ENCODE measurements around the gene SFT2D3.

DNA sequence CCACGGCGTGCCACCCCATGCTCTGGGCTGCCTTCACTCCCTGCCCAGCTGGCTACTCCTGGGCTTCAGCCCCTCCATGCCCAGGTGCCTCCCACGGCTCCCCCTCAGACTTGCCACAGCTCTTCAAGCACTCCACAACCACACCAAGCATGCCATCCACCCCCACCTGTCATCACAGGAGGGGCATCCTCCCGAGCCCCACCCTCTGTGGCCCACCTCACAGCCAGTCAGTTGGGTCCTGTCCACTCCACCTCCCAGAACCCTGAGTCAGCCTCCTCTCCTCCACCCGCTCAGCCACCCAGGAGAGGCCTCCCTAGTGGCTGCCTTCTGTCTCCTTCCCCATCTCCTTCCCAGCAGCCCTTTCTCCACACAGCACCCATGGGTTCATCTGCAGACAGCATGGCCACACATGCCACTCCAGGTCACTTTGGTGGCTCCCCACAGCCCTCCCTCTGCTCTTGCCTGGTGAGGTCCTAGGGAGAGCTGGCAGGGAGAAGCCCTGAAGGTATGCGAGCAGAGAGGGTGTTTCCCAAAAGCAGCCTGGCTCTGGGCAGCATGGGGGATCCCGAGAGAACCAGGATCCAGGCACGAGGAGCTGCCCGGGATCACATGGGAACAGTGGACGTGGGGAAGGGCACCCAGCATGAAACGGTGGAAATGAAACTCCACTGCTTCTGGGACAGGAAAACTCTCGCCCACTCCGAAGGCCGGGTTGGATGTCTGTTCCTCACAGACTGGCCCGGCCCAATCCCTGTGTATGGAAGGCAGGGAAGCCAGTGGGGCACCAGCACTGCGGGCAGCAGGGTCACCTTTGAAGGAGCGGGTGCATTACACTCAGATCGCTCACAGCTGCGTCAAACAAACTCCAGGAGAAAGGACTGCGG, 28.7 kb upstream of the SFT2D3 start:
- TF ChIP-seq, protein P1, sequence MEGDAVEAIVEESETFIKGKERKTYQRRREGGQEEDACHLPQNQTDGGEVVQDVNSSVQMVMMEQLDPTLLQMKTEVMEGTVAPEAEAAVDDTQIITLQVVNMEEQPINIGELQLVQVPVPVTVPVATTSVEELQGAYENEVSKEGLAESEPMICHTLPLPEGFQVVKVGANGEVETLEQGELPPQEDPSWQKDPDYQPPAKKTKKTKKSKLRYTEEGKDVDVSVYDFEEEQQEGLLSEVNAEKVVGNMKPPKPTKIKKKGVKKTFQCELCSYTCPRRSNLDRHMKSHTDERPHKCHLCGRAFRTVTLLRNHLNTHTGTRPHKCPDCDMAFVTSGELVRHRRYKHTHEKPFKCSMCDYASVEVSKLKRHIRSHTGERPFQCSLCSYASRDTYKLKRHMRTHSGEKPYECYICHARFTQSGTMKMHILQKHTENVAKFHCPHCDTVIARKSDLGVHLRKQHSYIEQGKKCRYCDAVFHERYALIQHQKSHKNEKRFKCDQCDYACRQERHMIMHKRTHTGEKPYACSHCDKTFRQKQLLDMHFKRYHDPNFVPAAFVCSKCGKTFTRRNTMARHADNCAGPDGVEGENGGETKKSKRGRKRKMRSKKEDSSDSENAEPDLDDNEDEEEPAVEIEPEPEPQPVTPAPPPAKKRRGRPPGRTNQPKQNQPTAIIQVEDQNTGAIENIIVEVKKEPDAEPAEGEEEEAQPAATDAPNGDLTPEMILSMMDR (IDR thresholded peaks at IDR 0.05; ENCODE audit: control extremely low read depth in 1 of 3, insufficient read depth in 1 of 3, low read depth in 1 of 3, low read length in 3 of 3) = no peak
- TF ChIP-seq CHD2 (IDR thresholded peaks at IDR 0.05; ENCODE audit: low read length) (no peak), KDM5A (IDR thresholded peaks at IDR 0.05; ENCODE audit: low read length) (no peak), RFX5 (IDR thresholded peaks at IDR 0.05; ENCODE audit: borderline replicate concordance, low read depth, low read length) (no peak), EZH2 (IDR thresholded peaks at IDR 0.05; ENCODE audit: low read depth, low read length, severe bottlenecking) (no peak), ASH2L (IDR thresholded peaks at IDR 0.05; ENCODE audit: low read length) (no peak), SP1 (IDR thresholded peaks at IDR 0.05; ENCODE audit: low read depth, low read length) (no peak), POLR2A (IDR thresholded peaks at IDR 0.05; ENCODE audit: control extremely low read depth in 1 of 2, low read depth in 2 of 2, low read length in 2 of 2) (no peak), POU5F1 (IDR thresholded peaks at IDR 0.05; ENCODE audit: low read depth, low read length) (no peak), RAD21 (IDR thresholded peaks at IDR 0.05 in 1 of 2, conservative IDR thresholded peaks at IDR 0.05 in 1 of 2; ENCODE audit: low read depth in 2 of 2, low read length in 2 of 2) (no peak)
- TF ChIP-seq, protein P2, sequence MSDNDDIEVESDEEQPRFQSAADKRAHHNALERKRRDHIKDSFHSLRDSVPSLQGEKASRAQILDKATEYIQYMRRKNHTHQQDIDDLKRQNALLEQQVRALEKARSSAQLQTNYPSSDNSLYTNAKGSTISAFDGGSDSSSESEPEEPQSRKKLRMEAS (IDR thresholded peaks at IDR 0.05) = no peak

Measured in H1 (cell line).